GM12878 (cell line): Measurements from ENCODE around the gene PC. TPM values are rescaled to one million over a fixed set of nuclear protein-coding genes. Genes with fewer than 3 reads are reported as not detected.

Experiments used
- ATAC-seq: fragments of 200-7000 bp; cut with Tn5 transposase; 3 replicates; pipeline ENCODE4 v1.9.1; 2020; ENCODE audit warnings: mild to moderate bottlenecking, moderate library complexity
- BruUV-seq: library from RNA; stranded (reverse); fragments of 400-500 nt; replicated peaks from 2 replicates; lab custom pipeline; 2021; lab: Mats Ljungman, UMichigan
- CTCF ChIA-PET: fragments of 300-600 bp; sonication (Branson Sonifier 250); formaldehyde crosslinking; extraction: SDS; loops from one replicate; lab custom pipeline; 2021; ENCODE audit warnings: inconsistent platforms; lab: Yijun Ruan, JAX
- POLR2A ChIA-PET: fragments of 350-600 bp; formaldehyde crosslinking; extraction: SDS; loops from one replicate; lab custom pipeline; 2021; ENCODE audit warnings: inconsistent platforms; lab: Charles Lee
- RAD21 ChIA-PET: fragments of 300-600 bp; sonication (Branson Sonifier 250); formaldehyde crosslinking; loops from one replicate; lab custom pipeline; 2023; ENCODE audit warnings: antibody characterized with exemption; ENCODE audit not compliant: unreplicated experiment; lab: Charles Lee
- SMC1A ChIA-PET: fragments of 300-600 bp; sonication (Branson Sonifier 250); formaldehyde crosslinking; loops from one replicate; lab custom pipeline; 2023; ENCODE audit not compliant: unreplicated experiment, uncharacterized antibody; lab: Charles Lee
- DNase-seq: peaks from one replicate; pipeline ENCODE4 v3.0.0-alpha.2; 2011; ENCODE audit warnings: low read depth, low spot score
- FAIRE-seq: peaks from 3 replicates; lab custom pipeline; 2011; peaks lifted over from hg19 to GRCh38; lab: Jason Lieb, UNC
- H2AFZ ChIP-seq: 2 replicates; pipeline ENCODE4 v1.6.0; 2011; ENCODE audit warnings: low read depth, low read length, control low read depth; ENCODE audit not compliant: control insufficient read depth
- H3K27ac ChIP-seq: 2 replicates; pipeline ENCODE4 v1.5.1; 2011; ENCODE audit warnings: control low read depth; ENCODE audit not compliant: control insufficient read depth, insufficient read depth
- H3K27me3 ChIP-seq, 2 experiments: replicated peaks in 1 of 2; 2 replicates each; pipeline versions ENCODE4 v1.6.0 to v1.6.1; 2011; ENCODE audit warnings: low read length in 1 of 2; ENCODE audit not compliant: control insufficient read depth in 2 of 2, insufficient read depth in 2 of 2
- H3K36me3 ChIP-seq, 2 experiments: 2 replicates each; pipeline ENCODE4 v1.5.1; 2011; ENCODE audit warnings: low read length in 1 of 2; ENCODE audit not compliant: control insufficient read depth in 2 of 2, insufficient read depth in 2 of 2
- H3K4me1 ChIP-seq: 2 replicates; pipeline ENCODE4 v1.6.1; 2011; ENCODE audit warnings: mild to moderate bottlenecking, low read length, moderate library complexity, mixed read lengths; ENCODE audit not compliant: control insufficient read depth, insufficient read depth
- H3K4me2 ChIP-seq: 2 replicates; pipeline ENCODE4 v1.6.0; 2011; ENCODE audit warnings: control low read depth; ENCODE audit not compliant: control insufficient read depth, insufficient read depth
- H3K4me3 ChIP-seq: fragments of 200-600 bp; sonication (generic); 2 replicates; pipeline ENCODE4 v1.5.1; 2016
- H3K79me2 ChIP-seq: 2 replicates; pipeline ENCODE4 v1.6.0; 2011; ENCODE audit warnings: low read length; ENCODE audit not compliant: control insufficient read depth, insufficient read depth
- H3K9ac ChIP-seq: 2 replicates; pipeline ENCODE4 v1.8.0; 2011; ENCODE audit warnings: low read length, control low read depth, mixed read lengths; ENCODE audit not compliant: control insufficient read depth, insufficient read depth
- H3K9me3 ChIP-seq: replicated peaks from 3 replicates; pipeline ENCODE4 v1.5.1; 2011; ENCODE audit warnings: mild to moderate bottlenecking, low read length; ENCODE audit not compliant: control insufficient read depth, insufficient read depth
- H4K20me1 ChIP-seq: 2 replicates; pipeline ENCODE4 v1.6.0; 2011; ENCODE audit not compliant: control insufficient read depth, insufficient read depth
- E4F1 ChIP-seq: fragments of 450-650 bp; IDR thresholded peaks from 2 replicates; pipeline ENCODE4 v1.6.1; 2018; ENCODE audit warnings: borderline replicate concordance, mild to moderate bottlenecking; ENCODE audit not compliant: partially characterized antibody
- EP300 ChIP-seq, 2 experiments: fragments of 150-350 bp in 1 of 2; IDR thresholded peaks; 2 replicates each; pipeline ENCODE4 v1.6.1; 2011 to 2012; ENCODE audit warnings: low read depth in 2 of 2, low read length in 2 of 2, borderline replicate concordance in 1 of 2, improper control_type of control experiment in 1 of 2, inconsistent platforms in 1 of 2; ENCODE audit not compliant: control insufficient read depth in 1 of 2
- FOS ChIP-seq: IDR thresholded peaks from 3 replicates; pipeline ENCODE4 v1.6.1; 2011; ENCODE audit warnings: borderline replicate concordance; ENCODE audit not compliant: insufficient read length; ENCODE audit errors: extremely low read depth
- JUNB ChIP-seq: IDR thresholded peaks from 2 replicates; pipeline ENCODE4 v1.6.1; 2016; ENCODE audit warnings: antibody characterized with exemption, mild to moderate bottlenecking
- NFIC ChIP-seq: IDR thresholded peaks from 2 replicates; pipeline ENCODE4 v1.6.1; 2012; ENCODE audit warnings: low read depth, mild to moderate bottlenecking, inconsistent platforms, low read length, moderate library complexity
- SIX5 ChIP-seq: IDR thresholded peaks from 2 replicates; pipeline ENCODE4 v1.6.1; 2011; ENCODE audit warnings: mild to moderate bottlenecking, low read depth, low read length, moderate library complexity; ENCODE audit not compliant: severe bottlenecking
- SMAD5 ChIP-seq: IDR thresholded peaks from 2 replicates; pipeline ENCODE4 v1.6.1; 2016; ENCODE audit warnings: antibody characterized with exemption, low read depth
- SREBF2 ChIP-seq: IDR thresholded peaks from 2 replicates; pipeline ENCODE4 v1.6.1; 2012; ENCODE audit warnings: mild to moderate bottlenecking, low read length
- ZNF217 ChIP-seq: fragments of 450-650 bp; IDR thresholded peaks from 2 replicates; pipeline ENCODE4 v1.6.1; 2017; ENCODE audit warnings: antibody characterized with exemption, mild to moderate bottlenecking
- WGBS: methylation state at CpG from one replicate; pipeline ENCODE4 v1.1.6; 2016; ENCODE audit warnings: low lambda C conversion rate; ENCODE audit not compliant: insufficient replicate concordance, insufficient coverage; ENCODE audit errors: missing lambda C conversion rate; 5-methylcytosine and 5-hydroxymethylcytosine counted together
- in situ Hi-C: fragments of 300-500 bp; cut with MboI; formaldehyde crosslinking; loops from 9 replicates; pipeline ENCODE4 v1.14.3; 2018; ENCODE audit warnings: mixed read lengths
- intact Hi-C: fragments of 100-400 bp; cut with micrococcal nuclease; formaldehyde crosslinking; loops from one replicate; pipeline ENCODE4 v1.14.2; 2022; ENCODE audit not compliant: unreplicated experiment
- polyA plus RNA-seq, 11 experiments: library from polyadenylated mRNA; depleted of rRNA in 4 of 11; unstranded in 6 of 11; stranded (reverse) in 5 of 11; fragments of >200 nt; fragmentation: Nextera tagmentation in 4 of 11; fragmentation: Illumina TruSeq in 1 of 11; extraction: Ambion mirVana in 4 of 11; extraction: Trizol in 1 of 11; gene quantifications; 1 replicate in 1 of 11; 2 replicates in 10 of 11; pipeline versions ENCODE4 v1.2.1 to v1.2.3, GENCODE V29; 2011 to 2016; ENCODE audit warnings: inconsistent platforms in 2 of 11, missing spikeins in 2 of 11, low read depth in 1 of 11
- total RNA-seq, 4 experiments: library from RNA; depleted of rRNA in 3 of 4; stranded (reverse); fragments of >200 nt in 3 of 4; fragmentation: Illumina TruSeq in 1 of 4; extraction: Trizol in 1 of 4; gene quantifications; 2 replicates each; pipeline versions ENCODE4 v1.2.1 to v1.2.3, GENCODE V29; 2013 to 2021

The PC gene
- total and polyA plus RNA-seq, 10 of the 15 experiments (the other 5 are each of a cell fraction or from before 2014, with no cell fraction given), result 0.22 to 10.3 (median 4.5) TPM

GRCh38 chr11:66818231-66818955, 139.8 kb downstream of the PC start:
- CTCF ChIA-PET, result interaction anchor here (1.1 to 1.4 kb wide), 3 partner anchors 14 to 19 kb away, joined by 3 to 4 read pairs (median 3); no protein-coding TSS in a partner anchor
- SMC1A ChIA-PET, result interaction anchor here (0.7 to 0.8 kb wide), 2 partner anchors 12 to 16 kb away, joined by 3 read pairs; no protein-coding TSS in a partner anchor
- no peak for TF ChIP-seq EP300 (IDR thresholded peaks at IDR 0.05; ENCODE audit: borderline replicate concordance in 1 of 2, control insufficient read depth in 1 of 2, low read depth in 2 of 2, low read length in 2 of 2)
- no peak for TF ChIP-seq SMAD5
- no peak for TF ChIP-seq NFIC
- TF ChIP-seq FOS, result no peak
- TF ChIP-seq JUNB, result no peak
- no peak for TF ChIP-seq ZNF217
- TF ChIP-seq SREBF2, result no peak
- TF ChIP-seq SIX5, result no peak
- no peak for TF ChIP-seq E4F1
- Histone ChIP-seq H3K4me1 (no peaks in the 10 kb centered on the region; the same call in 1 of the 2 replicates), H3K4me2 (no peak overlapping the region), H3K36me3 (no peaks in the 10 kb centered on the region), H3K4me3 (no peak overlapping the region), H3K27ac (no peak overlapping the region), H4K20me1 (no peaks in the 10 kb centered on the region), H2AFZ (no peak overlapping the region), H3K27me3 (no peaks in the 10 kb centered on the region), H3K79me2 (no peaks in the 10 kb centered on the region), H3K9ac (no peak overlapping the region), H3K9me3 (no peaks in the 10 kb centered on the region)
- no TSS peak for BruUV-seq
- ATAC-seq (no peak), DNase-seq (no peak), FAIRE-seq (no peak)
- intact Hi-C loops (no loop called here), in situ Hi-C loops (no loop called here)
- POLR2A ChIA-PET, result interaction anchor here (0.6 kb wide), 1 partner anchor 560 kb away, joined by 3 read pairs; no protein-coding TSS in a partner anchor
- WGBS, result 91% methylated on average over 3 of the region's 3 CpGs
- RAD21 ChIA-PET, result no interaction called here
